GM12872 (cell line): Measurements from ENCODE around the gene ZNF32.

Source experiments
- CTCF ChIP-seq: IDR thresholded peaks from 3 replicates; pipeline ENCODE4 v1.5.1; 2011; ENCODE audit warnings: low read depth, mild to moderate bottlenecking, low read length, moderate library complexity; ENCODE audit not compliant: insufficient read depth

ZNF32 gene

GRCh38 chr10:43607199-43607573 lies 41.5 kb downstream of the ZNF32 start:
- TF ChIP-seq CTCF, result no peak

- no peak for TF ChIP-seq CTCF
These were observed 42.1 kb downstream of the ZNF32 start, which contains the start of gene ZNF485 for GRCh38 chr10:43606323-43607198. Gene ZNF485, plus strand, starts transcription at chr10:43606438. Its CDS starts 613 bp downstream, at chr10:43607051.

- TF ChIP-seq CTCF, result no peak
These were observed 42.8 kb downstream of the ZNF32 start for GRCh38 chr10:43605850-43606322.

GRCh38 chr10:43599333-43599732 lies 49.3 kb downstream of the ZNF32 start:
- TF ChIP-seq CTCF, result no peak

- TF ChIP-seq CTCF, result no peak
These were observed 50.2 kb downstream of the ZNF32 start for GRCh38 chr10:43598446-43598845.

GRCh38 chr10:43596546-43596945 lies 52.1 kb downstream of the ZNF32 start:
- no peak for TF ChIP-seq CTCF

GRCh38 chr10:43595739-43596298 lies 52.9 kb downstream of the ZNF32 start:
- TF ChIP-seq CTCF, result no peak
